HG03442 (cell line): ENCODE measurements around the gene ITFG1.
"Not testable (repeated sequence)": the region's sequence is repeated elsewhere in the genome, so short reads cannot be mapped to it uniquely, and the experiment has no call there.

ENCODE experiments used
- ATAC-seq: cut with Tn5 transposase; IDR thresholded peaks from one replicate; pipeline ENCODE4 v1.9.1; 2021; ENCODE audit warnings: mild to moderate bottlenecking, moderate library complexity; ENCODE audit not compliant: unreplicated experiment

Gene ITFG1

GRCh38 chr16:47175152-47175551 lies 285.7 kb downstream of the ITFG1 start:
- ATAC-seq = no peak

- no peak for ATAC-seq
Observed at GRCh38 chr16:47162670-47163420, 298.0 kb downstream of the ITFG1 start.

DNA sequence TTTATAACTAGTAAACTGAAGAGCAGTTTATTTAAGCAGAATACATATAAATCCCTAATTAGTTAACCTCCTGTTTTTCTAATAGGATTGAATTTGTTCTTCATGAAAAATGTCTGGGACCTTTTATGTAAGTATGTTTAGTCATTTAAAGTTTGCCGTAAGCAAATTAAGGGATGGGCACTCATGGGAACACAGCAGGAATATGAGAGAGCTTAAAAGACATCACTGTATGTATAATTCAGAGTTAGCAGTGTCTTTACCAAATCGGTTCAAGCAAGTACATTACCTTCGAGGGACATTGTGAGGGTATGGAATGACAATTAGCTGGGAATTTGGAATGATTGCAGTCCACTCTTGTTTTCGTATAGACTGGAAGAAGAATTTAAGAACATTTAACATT lies 299.4 kb downstream of the ITFG1 start:
- no peak for ATAC-seq

- no peak for ATAC-seq
Observed at GRCh38 chr16:47160422-47160821, 300.4 kb downstream of the ITFG1 start.

DNA sequence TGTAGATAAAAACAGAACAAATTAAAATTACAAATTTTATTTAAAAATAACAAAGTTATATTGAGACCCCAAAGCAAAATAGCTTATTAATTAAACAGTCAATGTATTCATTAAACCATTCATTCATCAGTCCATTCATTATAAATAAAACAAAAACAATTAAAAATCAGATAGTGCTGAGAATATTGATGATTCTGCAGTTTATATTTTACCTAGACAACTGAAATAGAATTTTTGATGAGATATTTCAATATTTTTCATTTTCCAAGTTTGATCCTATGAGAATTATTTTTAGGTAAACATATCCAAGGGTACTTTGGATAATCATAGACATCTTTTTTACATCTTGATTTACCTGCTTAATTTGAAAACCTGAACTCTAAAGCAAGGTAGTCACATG lies 301.9 kb downstream of the ITFG1 start:
- ATAC-seq = no peak

DNA sequence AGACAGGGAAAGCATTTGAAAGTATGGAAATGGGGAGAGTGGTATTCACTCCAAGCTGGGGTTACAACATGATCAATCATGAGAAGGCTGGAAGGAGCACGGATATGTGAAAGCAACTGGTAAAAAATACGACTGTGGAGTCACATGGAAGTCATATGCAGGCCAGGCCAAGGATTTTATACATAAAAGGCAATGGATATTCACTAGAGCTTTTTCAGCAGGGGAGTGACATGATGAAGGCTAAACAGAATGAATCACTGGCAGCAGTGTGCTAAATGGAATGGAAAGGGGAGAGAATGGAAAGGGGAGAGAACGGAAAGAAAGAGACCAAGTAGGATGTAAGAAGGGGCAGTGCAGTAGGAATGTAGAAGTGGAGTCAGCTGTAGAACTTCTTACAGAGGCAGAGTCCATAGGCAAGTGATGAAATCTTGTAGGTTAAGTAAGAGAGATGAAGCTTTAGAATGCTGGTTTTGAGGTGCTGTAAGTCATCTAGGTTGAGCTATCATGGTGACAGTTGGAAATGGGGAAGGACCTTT lies 304.1 kb downstream of the ITFG1 start:
- no peak for ATAC-seq

- ATAC-seq = not testable (repeated sequence)
Observed at GRCh38 chr16:47152501-47152900, 308.4 kb downstream of the ITFG1 start.

GRCh38 chr16:47150067-47150466 lies 310.8 kb downstream of the ITFG1 start:
- no peak for ATAC-seq

DNA sequence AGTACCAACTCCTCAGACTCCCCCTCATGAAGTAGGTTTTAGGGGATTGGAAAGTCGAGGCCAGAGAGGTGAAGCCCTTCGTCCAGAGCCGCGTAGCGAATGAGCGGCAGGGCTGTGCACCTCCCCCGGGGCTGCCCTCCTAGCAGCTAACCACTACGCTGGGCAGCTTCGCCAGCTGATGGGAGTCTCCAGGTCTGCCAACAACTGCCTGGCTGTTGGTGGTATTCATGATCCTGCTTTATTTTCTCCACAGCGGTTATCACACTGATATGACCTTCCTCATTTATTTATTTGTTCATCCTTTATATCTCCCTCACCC lies 316.3 kb downstream of the ITFG1 start:
- ATAC-seq = no peak

DNA sequence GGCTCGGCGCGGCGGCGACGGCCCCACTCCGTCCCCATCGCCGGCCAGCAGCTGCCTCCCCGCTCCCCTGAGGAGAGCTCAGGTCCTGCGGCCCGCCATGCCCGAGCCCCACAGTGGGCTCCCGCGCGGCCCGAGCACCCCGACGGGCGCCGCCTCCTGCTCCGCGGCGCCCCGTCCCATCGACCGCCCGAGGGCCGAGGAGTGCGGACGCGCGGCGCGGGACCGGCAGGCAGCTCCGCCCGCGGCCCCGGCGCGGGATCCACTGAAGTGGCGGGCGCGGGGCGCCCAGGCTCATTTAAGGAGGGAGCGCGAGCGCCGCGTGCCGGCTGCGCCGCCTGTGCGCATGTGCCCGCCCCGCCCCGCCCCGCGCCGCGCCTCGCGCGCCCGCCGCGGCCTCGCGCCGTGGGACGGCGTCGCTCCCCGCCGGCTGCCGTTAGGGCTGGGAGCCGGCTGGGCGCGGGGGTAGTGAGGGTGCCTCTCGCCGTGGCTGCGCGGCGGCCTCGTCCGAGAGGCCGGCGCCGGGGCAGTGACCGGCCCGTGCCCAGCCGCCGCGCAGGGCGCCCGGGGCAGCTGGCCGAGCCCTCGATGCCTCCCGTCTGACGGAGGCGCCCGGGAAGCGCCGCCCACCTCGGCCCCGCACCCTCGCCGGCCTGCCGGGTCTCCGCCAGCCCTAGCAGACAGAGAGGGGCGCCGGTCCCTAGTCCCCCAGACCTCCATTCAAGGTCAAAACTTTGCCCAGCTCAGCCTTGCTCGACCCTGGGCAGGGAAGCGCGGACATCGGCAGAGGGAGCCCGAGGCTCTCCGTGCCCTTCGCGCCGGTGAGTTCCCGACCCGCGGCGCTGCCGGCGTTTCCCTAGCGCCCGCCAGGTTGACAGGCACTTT lies 316.9 kb downstream of the ITFG1 start, which contains the start of gene NETO2:
TSS of gene NETO2 (minus strand) at position 269 of the 882 bp plus-strand sequence. CDS start 333 bp downstream, outside the sequence.
- peak; percentile 50 for ATAC-seq

DNA sequence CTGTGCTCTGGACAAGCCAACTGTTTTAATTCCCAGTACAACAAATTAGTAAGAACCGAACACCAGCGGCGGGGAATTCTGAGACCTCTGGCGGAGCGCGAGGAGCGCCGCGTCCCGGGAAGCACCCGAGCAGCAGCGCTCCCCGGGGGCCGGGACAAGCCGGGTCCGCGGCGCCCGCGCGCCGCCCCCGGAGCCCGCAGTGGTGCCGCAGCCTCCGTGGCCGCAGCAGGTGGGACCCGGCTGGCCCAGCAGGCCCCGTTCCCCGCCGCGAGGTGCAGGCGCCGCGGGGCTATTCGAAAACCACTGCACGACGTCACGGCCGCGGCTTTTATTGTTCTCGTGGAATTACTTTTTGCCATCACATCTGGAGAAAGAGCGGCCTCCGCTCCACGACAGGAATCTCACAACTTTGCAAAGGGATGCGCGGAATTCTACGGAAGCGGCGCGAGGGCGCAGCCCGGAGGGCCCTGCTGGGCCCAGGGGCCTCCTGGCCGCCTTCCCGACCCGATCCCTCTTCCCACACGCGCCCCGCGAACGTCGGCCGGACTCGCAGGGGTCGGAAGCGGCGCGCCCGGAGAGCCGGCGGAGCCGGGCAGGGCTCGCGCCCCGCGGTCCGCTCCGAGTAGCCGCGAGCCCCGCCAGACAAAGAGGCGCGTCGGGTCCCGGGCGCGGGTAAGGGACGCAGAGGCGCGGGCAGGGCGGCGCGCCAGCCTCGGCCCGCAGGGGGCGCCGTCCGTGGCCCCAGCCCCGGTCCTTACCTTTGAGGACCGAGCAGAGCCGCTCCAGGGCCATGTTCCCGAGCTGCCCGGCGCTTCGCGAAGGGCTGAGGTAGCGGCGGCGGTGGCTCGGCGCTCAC lies 317.8 kb downstream of the ITFG1 start:
- peak; percentile 63 for ATAC-seq

DNA sequence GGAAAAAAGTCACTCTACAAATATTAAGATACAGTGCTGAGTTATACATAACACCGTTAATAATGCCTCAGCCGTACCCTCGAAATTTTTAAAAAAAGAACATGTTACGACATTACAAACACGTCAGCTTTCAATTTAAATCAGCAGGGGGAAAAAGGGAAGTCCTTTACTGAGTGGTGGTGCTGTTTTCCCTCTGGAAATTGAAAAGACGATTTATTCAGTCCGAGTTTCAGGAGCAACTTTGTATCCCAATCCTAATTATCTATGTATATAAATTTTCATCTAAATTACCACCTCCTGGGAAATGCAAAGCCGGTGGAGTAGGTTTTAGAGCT lies 318.4 kb downstream of the ITFG1 start:
- no peak for ATAC-seq

GRCh38 chr16:47141773-47142485 lies 318.9 kb downstream of the ITFG1 start:
- ATAC-seq = peak; percentile 42

DNA sequence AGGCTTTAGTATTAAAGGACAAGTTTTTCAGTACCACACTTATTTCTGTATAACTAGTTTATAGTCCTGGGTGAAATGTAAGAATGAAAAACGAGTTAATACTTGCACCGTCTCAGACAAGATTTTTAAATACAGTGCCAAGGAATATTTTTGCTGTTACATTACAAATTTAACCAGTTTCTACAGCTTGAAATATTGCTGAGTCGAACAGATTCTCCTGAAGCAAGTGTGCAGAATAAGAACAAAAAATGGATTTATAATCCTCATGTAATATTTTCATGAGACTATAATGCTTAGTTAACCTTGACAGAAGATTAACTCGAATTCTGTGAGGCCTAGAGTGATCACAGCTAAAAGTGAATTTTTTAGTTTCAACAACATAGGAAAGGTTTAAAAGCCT lies 320.2 kb downstream of the ITFG1 start:
- no peak for ATAC-seq

DNA sequence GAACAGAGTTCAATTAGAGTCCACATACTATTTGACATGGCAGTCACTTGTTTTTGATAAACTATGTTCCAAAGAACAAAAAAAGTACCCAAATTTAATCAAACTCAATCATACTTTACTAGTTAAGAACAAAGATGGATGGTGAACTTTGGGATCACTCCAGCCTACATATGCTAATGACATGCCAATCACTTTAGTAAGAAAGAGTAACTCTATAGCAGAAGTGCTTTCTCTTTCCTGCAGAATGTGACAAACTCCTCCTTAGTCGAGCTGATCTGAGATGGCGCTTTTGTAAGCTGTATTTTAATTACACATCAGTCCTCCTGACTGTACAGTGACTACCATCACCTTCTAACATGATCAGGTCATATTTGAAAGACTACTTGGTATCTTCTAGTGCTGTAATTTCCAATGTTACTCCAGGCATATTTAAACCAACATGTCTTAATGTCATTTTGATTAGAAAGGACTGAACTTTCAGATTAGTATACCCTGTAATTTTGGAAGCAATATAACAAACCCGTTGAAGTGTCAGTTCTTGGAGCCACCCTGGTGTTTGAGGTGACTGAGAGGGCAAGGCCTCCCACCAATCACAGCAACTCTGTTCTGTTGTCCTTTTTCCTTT lies 321.2 kb downstream of the ITFG1 start:
- ATAC-seq = no peak

GRCh38 chr16:47137925-47138324 lies 322.9 kb downstream of the ITFG1 start:
- not testable (repeated sequence) for ATAC-seq

DNA sequence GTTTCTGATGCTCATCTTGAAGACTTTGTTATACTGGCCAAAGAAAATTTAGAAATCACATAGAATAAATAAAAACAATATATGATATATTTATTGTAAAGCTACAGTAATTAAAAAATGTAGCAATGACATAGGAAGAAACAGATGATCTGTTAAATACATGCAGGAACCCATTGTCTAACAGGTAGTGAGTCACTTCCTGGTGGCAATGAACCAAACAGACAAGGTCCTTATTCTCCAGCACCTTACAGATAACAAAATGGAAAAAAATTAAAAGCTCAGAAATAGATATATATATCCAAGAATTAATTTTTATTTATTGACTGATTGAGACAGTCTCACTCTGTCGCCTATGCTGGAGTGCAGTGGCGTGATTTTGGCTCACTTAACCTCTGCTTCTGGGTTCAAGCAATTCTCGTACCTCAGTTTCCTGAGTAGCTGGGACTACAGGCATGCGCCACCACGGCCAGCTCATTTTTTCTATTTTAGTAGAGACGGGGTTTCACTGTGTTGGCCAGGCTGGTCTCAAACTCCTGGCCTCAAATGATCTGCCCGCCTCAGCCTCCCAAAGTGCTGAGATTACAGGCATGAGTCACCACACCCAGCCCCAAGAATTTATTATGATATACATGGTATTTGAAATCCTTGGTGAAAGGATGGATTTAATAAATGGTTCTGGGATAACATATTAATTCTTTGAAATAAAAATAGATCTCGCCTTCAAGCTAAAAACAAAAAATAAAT lies 324.6 kb downstream of the ITFG1 start:
- ATAC-seq = peak; percentile 39

GRCh38 chr16:47134550-47134949 lies 326.3 kb downstream of the ITFG1 start:
- ATAC-seq = no peak

- no peak for ATAC-seq
Observed at GRCh38 chr16:47132308-47132707, 328.6 kb downstream of the ITFG1 start.
